Activated gamma-delta T cell treated with Interleukin-2 at 50 U/mL for 16 hours (primary cell): Measurements from ENCODE around the gene ARHGAP15.
"Not testable (repeated sequence)": the region's sequence is repeated elsewhere in the genome, so short reads cannot be mapped to it uniquely, and the experiment has no call there.

ENCODE experiments used
- DNase-seq: peaks from one replicate; pipeline ENCODE4 v3.0.0-alpha.2; 2020

ARHGAP15 gene

GRCh38 chr2:143501106-143501676, 372.0 kb downstream of the ARHGAP15 start:
- DNase-seq, result no peak

GRCh38 chr2:143503280-143503679, 374.1 kb downstream of the ARHGAP15 start:
- DNase-seq, result no peak

- DNase-seq, result no peak
Observed at GRCh38 chr2:143504397-143504796, 375.2 kb downstream of the ARHGAP15 start.

- no peak for DNase-seq
Observed at GRCh38 chr2:143505542-143505941, 376.3 kb downstream of the ARHGAP15 start.

- no peak for DNase-seq
Observed at GRCh38 chr2:143513081-143513480, 383.9 kb downstream of the ARHGAP15 start.

GRCh38 chr2:143514413-143514812, 385.2 kb downstream of the ARHGAP15 start:
- DNase-seq, result no peak

- no peak for DNase-seq
Observed at GRCh38 chr2:143515318-143515717, 386.1 kb downstream of the ARHGAP15 start.

- DNase-seq, result no peak
Observed at GRCh38 chr2:143519521-143519920, 390.3 kb downstream of the ARHGAP15 start.

- no peak for DNase-seq
Observed at GRCh38 chr2:143521396-143521795, 392.2 kb downstream of the ARHGAP15 start.

- DNase-seq, result no peak
Observed at GRCh38 chr2:143522699-143523098, 393.5 kb downstream of the ARHGAP15 start.

GRCh38 chr2:143524119-143524553, 394.9 kb downstream of the ARHGAP15 start:
- no peak for DNase-seq

GRCh38 chr2:143524559-143525401, 395.6 kb downstream of the ARHGAP15 start:
- DNase-seq, result no peak

- no peak for DNase-seq
Observed at GRCh38 chr2:143525402-143525860, 396.2 kb downstream of the ARHGAP15 start.

- no peak for DNase-seq
Observed at GRCh38 chr2:143526498-143526897, 397.3 kb downstream of the ARHGAP15 start.

- no peak for DNase-seq
Observed at GRCh38 chr2:143528021-143528420, 398.8 kb downstream of the ARHGAP15 start.

- DNase-seq, result no peak
Observed at GRCh38 chr2:143529118-143529720, 400.0 kb downstream of the ARHGAP15 start.

- DNase-seq, result no peak
Observed at GRCh38 chr2:143530758-143531157, 401.5 kb downstream of the ARHGAP15 start.

- no peak for DNase-seq
Observed at GRCh38 chr2:143532061-143532460, 402.8 kb downstream of the ARHGAP15 start.

GRCh38 chr2:143533846-143534245, 404.6 kb downstream of the ARHGAP15 start:
- DNase-seq, result no peak

GRCh38 chr2:143535802-143536201, 406.6 kb downstream of the ARHGAP15 start:
- no peak for DNase-seq

- DNase-seq, result not testable (repeated sequence)
Observed at GRCh38 chr2:143541899-143542298, 412.7 kb downstream of the ARHGAP15 start.

GRCh38 chr2:143545059-143545948, 416.1 kb downstream of the ARHGAP15 start:
- peak; percentile 13 for DNase-seq

- DNase-seq, result no peak
Observed at GRCh38 chr2:143545949-143546255, 416.7 kb downstream of the ARHGAP15 start.
